ENCODE measurements around the gene PLA2G2D. TPM values are rescaled to one million over a fixed set of nuclear protein-coding genes. Genes with fewer than 3 reads are reported as not detected.

Gene PLA2G2D
- total and polyA plus RNA-seq, 2 of the 8 experiments (the other 6 are each of a cell fraction or from before 2014, with no cell fraction given) = not detected

- TF ChIP-seq TEAD4 (IDR thresholded peaks at IDR 0.05; ENCODE audit: low read depth, low read length) (no peak), E2F6 (IDR thresholded peaks at IDR 0.05) (no peak), MAX (IDR thresholded peaks at IDR 0.05) (no peak), CHD1 (IDR thresholded peaks at IDR 0.05; ENCODE audit: low read depth, low read length) (no peak), SAP30 (IDR thresholded peaks at IDR 0.05; ENCODE audit: insufficient read depth, insufficient replicate concordance, low read length) (no peak)
- H2BK20ac ChIP-seq (ENCODE audit: low read length) = no peak overlapping the region
- no peaks in the 10 kb centered on the region for H3K36me3 ChIP-seq (ENCODE audit: control insufficient read depth in 2 of 4, insufficient read depth in 4 of 4, low read length in 3 of 4)
- H2BK5ac ChIP-seq (ENCODE audit: low read depth, low read length) = no peak overlapping the region
- H3K4me1 ChIP-seq (replicated peaks in 1 of 4; ENCODE audit: control insufficient read depth in 3 of 4, insufficient read depth in 4 of 4, low read length in 3 of 4) = no peaks in the 10 kb centered on the region; a peak in 1 of 7 replicates
- DNase-seq (ENCODE audit: low read depth in 1 of 2, low spot score in 2 of 2) (no peak), FAIRE-seq (no peak)
- 85% methylated on average over 13 of the region's 13 CpGs; no CpG with 5 or more reads in 1 of the 2 experiments for WGBS, 2 experiments (ENCODE audit: extremely low coverage in 1 of 2, insufficient coverage in 1 of 2, insufficient read length in 1 of 2, insufficient replicate concordance in 2 of 2, low coverage in 1 of 2, low lambda C conversion rate in 2 of 2, missing lambda C conversion rate in 1 of 2)
- H2AFZ ChIP-seq (ENCODE audit: low read length) = no peak overlapping the region
- H3K79me2 ChIP-seq (ENCODE audit: control insufficient read depth in 1 of 2, insufficient read depth in 2 of 2, low read length in 2 of 2) = no peaks in the 10 kb centered on the region
- no peak overlapping the region for H3K14ac ChIP-seq (ENCODE audit: insufficient read length)
- H3K4me2 ChIP-seq (ENCODE audit: insufficient read depth in 1 of 2, low read depth in 2 of 2, low read length in 2 of 2) = no peak overlapping the region
- H4K5ac ChIP-seq (ENCODE audit: insufficient read length, low read depth, low read length) = no peak overlapping the region
- POLR2A ChIA-PET (ENCODE audit: partially characterized antibody) = no interaction called here
- H4K91ac ChIP-seq (replicated peaks; ENCODE audit: insufficient read length, low read length) = no peak overlapping the region
- no peak overlapping the region for H2BK12ac ChIP-seq (ENCODE audit: low read depth, low read length)
- peaks cover 3% of the 10 kb centered on the region; the same call in 1 of the 2 replicates for H3K23me2 ChIP-seq (ENCODE audit: low read depth, low read length)
- no peak overlapping the region for H3K9ac ChIP-seq (replicated peaks in 1 of 4; ENCODE audit: extremely low read depth in 1 of 4, low read depth in 3 of 4, low read length in 3 of 4)
- no peak overlapping the region for H2AK5ac ChIP-seq (ENCODE audit: low read depth, low read length)
- H3K4ac ChIP-seq (replicated peaks; ENCODE audit: insufficient read length, low read depth, low read length) = no peak overlapping the region
- H3K27me3 ChIP-seq (replicated peaks in 1 of 4; ENCODE audit: control insufficient read depth in 3 of 4, extremely low read depth in 1 of 4, insufficient read depth in 3 of 4, low read length in 3 of 4) = no peaks in the 10 kb centered on the region
- H3K9me3 ChIP-seq (ENCODE audit: insufficient read depth in 2 of 2, low read depth in 1 of 2, low read length in 1 of 2) = no peaks in the 10 kb centered on the region; a peak in 1 of 4 replicates
- no peak overlapping the region for H3K56ac ChIP-seq (replicated peaks; ENCODE audit: insufficient read length, low read depth, low read length)
- no peak overlapping the region for H3K27ac ChIP-seq (ENCODE audit: low read depth, low read length)
- CTCF ChIA-PET (ENCODE audit: partially characterized antibody) = interaction anchor here (0.5 to 13.0 kb wide), 8 partner anchors 10 to 223 kb away, joined by 3 to 127 read pairs (median 4); partner anchors contain the start of gene PLA2G2E
- no peak overlapping the region for H2BK120ac ChIP-seq (replicated peaks; ENCODE audit: low read depth, low read length)
- H2BK15ac ChIP-seq (ENCODE audit: low read length) = no peak overlapping the region
- H4K8ac ChIP-seq (ENCODE audit: extremely low read depth, insufficient read depth, low read length) = peak overlapping the region; percentile 58
- no peaks in the 10 kb centered on the region for H3K79me1 ChIP-seq (ENCODE audit: low read depth, low read length)
- H3K4me3 ChIP-seq (ENCODE audit: extremely low read depth in 1 of 4, insufficient read depth in 2 of 4, low read depth in 3 of 4, low read length in 4 of 4) = no peak overlapping the region
- no peaks in the 10 kb centered on the region for H4K20me1 ChIP-seq (replicated peaks in 1 of 2; ENCODE audit: control insufficient read depth in 1 of 2, insufficient read depth in 2 of 2, low read length in 2 of 2)
- no peak overlapping the region for H3K23ac ChIP-seq (ENCODE audit: insufficient read length)
- no peak overlapping the region for H3K18ac ChIP-seq (ENCODE audit: extremely low read depth, low read length)
These were observed 22.8 kb upstream of the PLA2G2D start for GRCh38 chr1:20142001-20142710.
